Vagina (tissue), 2 donors: ENCODE measurements around the gene RNF144B.

Experiments used
- POLR2A ChIP-seq, 2 donors: fragments of 450-650 bp; IDR thresholded peaks; one replicate each; pipeline ENCODE4 v1.6.1; 2017; ENCODE audit warnings: antibody characterized with exemption in 2 of 2, mild to moderate bottlenecking in 2 of 2, moderate library complexity in 2 of 2
- TF ChIP-seq, protein P1 (sequence below), 3 experiments: fragments of 450-650 bp in 2 of 3; fragments of 200-600 bp in 1 of 3; sonication (generic) in 1 of 3; IDR thresholded peaks; one replicate each; pipeline ENCODE4 v1.5.1; 2017 to 2019; ENCODE audit warnings: antibody characterized with exemption in 3 of 3, mild to moderate bottlenecking in 2 of 3, moderate library complexity in 2 of 3

DNA sequence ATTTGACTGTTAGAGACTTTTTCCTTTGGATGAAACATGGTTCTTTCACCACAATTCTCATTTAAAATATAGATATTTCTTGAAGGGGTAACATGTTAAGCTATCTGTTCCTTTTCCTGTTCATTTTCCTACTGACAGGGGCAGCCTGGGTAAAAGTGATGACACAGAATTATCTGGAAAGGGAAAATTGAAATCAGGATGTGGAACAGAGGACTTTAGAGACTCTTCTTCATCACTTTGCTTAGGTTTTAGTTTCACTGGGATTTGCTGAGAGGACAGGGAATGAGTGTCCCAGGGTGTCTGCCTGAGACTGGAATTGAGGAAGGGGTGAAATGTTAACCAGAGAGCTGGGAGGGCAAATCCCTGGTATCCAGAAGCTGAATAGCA lies 116.0 kb downstream of the RNF144B start:
- TF ChIP-seq, protein P1, sequence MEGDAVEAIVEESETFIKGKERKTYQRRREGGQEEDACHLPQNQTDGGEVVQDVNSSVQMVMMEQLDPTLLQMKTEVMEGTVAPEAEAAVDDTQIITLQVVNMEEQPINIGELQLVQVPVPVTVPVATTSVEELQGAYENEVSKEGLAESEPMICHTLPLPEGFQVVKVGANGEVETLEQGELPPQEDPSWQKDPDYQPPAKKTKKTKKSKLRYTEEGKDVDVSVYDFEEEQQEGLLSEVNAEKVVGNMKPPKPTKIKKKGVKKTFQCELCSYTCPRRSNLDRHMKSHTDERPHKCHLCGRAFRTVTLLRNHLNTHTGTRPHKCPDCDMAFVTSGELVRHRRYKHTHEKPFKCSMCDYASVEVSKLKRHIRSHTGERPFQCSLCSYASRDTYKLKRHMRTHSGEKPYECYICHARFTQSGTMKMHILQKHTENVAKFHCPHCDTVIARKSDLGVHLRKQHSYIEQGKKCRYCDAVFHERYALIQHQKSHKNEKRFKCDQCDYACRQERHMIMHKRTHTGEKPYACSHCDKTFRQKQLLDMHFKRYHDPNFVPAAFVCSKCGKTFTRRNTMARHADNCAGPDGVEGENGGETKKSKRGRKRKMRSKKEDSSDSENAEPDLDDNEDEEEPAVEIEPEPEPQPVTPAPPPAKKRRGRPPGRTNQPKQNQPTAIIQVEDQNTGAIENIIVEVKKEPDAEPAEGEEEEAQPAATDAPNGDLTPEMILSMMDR (IDR thresholded peaks at IDR 0.05), result no peak
- TF ChIP-seq POLR2A (IDR thresholded peaks at IDR 0.05), result no peak
